Stimulated activated naive CD8-positive, alpha-beta T cell treated with anti-CD3 and anti-CD28 coated beads, Interleukin-15, amount 100 ng/mL, for 72 hours (primary cell): Measurements from ENCODE around the gene THBS1.

Experiments
- ATAC-seq: fragments of 150-1000 bp; cut with Tn5 transposase; 2 replicates; pipeline ENCODE4 v1.10.0; 2021; ENCODE audit warnings: mild to moderate bottlenecking, moderate library complexity
- DNase-seq, 2 donors: peaks; one replicate each; pipeline ENCODE4 v3.0.0; 2021 to 2022
- H3K27ac Mint-ChIP-seq, 2 donors: one replicate each; pipeline ENCODE4 v1.8.0; 2022; ENCODE audit warnings: mild to moderate bottlenecking in 2 of 2, mixed read lengths in 2 of 2, moderate library complexity in 2 of 2
- H3K27me3 Mint-ChIP-seq: one replicate; pipeline ENCODE4 v1.8.0; 2022; ENCODE audit warnings: mixed read lengths
- H3K4me1 Mint-ChIP-seq: one replicate; pipeline ENCODE4 v1.8.0; 2022; ENCODE audit warnings: mild to moderate bottlenecking, mixed read lengths
- H3K4me3 Mint-ChIP-seq, 2 donors: one replicate each; pipeline ENCODE4 v1.8.0; 2022; ENCODE audit warnings: mild to moderate bottlenecking in 2 of 2, mixed read lengths in 2 of 2, moderate library complexity in 1 of 2
- H3K9me3 Mint-ChIP-seq, 2 donors: one replicate each; pipeline ENCODE4 v1.8.0; 2022; ENCODE audit warnings: mixed read lengths in 2 of 2

THBS1 gene

DNA sequence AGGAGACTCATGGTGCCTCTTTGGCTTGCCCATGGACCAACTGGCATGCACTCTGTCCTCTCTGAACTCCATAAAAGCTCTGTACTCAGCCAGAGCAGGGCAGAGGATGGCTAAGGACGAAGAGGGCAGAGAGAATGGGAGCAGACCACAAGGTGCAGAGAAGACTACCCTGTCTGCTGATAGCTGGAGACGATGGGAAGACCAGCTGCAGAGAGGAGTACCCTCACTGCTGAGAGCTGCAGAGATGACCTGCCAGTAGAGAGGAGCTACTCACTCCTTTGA is 65.0 kb downstream of the THBS1 start:
- no peak for ATAC-seq
- no peak overlapping the region for H3K4me3 Mint-ChIP-seq
- H3K27ac Mint-ChIP-seq: peak overlapping the region in 1 of 2 donors; percentile 38

DNA sequence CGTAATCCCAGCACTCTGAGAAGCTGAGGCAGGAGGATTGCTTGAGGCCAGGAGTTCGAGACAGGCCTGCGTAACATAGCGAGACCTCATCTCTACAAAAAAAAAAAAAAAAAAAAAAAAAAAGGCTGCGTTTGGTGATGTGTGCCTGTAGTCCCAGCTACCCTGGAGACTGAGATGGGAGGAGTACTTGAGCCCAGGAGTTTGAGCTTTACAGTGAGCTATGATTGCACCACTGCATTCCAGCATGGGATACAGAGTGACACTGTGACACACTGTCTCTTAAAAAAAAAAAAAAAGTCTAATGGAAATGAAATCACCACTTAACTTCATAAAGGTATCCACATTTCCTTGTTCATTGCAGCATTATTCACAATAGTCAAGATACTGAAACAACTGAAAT is 65.5 kb downstream of the THBS1 start:
- DNase-seq (no peak), ATAC-seq (no peak)
- Mint-ChIP-seq H3K27me3 (no peaks in the 10 kb centered on the region), H3K4me1 (peaks cover 20% of the 10 kb centered on the region), H3K27ac (no peak overlapping the region), H3K4me3 (no peak overlapping the region), H3K9me3 (no peaks in the 10 kb centered on the region)

More for the DNA sequence above, 65.0 kb downstream of the THBS1 start:
- no peaks in the 10 kb centered on the region for H3K27me3 Mint-ChIP-seq
- peaks cover 26% of the 10 kb centered on the region for H3K4me1 Mint-ChIP-seq
- no peak for DNase-seq
- no peaks in the 10 kb centered on the region for H3K9me3 Mint-ChIP-seq
